WTC11 (cell line): ENCODE results near the gene SYTL2.

Experiments
- CREB1 ChIP-seq: sonication (generic); formaldehyde crosslinking; IDR thresholded peaks from 2 replicates; pipeline ENCODE4 v1.8.0; 2023; ENCODE audit warnings: mild to moderate bottlenecking, missing genetic modification reagents
- CTCF ChIP-seq: fragments of 200-600 bp; IDR thresholded peaks from 2 replicates; pipeline ENCODE4 v1.8.0; 2022; ENCODE audit warnings: antibody characterized with exemption
- E2F5 ChIP-seq: sonication (generic); formaldehyde crosslinking; IDR thresholded peaks from 2 replicates; pipeline ENCODE4 v1.8.1; 2022; ENCODE audit warnings: mild to moderate bottlenecking, moderate library complexity, missing genetic modification reagents
- IRF1 ChIP-seq: sonication (generic); formaldehyde crosslinking; IDR thresholded peaks from 2 replicates; pipeline ENCODE4 v1.8.0; 2023; ENCODE audit warnings: missing genetic modification reagents
- KAT7 ChIP-seq: sonication (generic); formaldehyde crosslinking; IDR thresholded peaks from 2 replicates; pipeline ENCODE4 v1.8.1; 2023; ENCODE audit warnings: missing genetic modification reagents, mild to moderate bottlenecking, borderline replicate concordance
- NR1H2 ChIP-seq: sonication (generic); formaldehyde crosslinking; IDR thresholded peaks from 2 replicates; pipeline ENCODE4 v1.9.0; 2021; ENCODE audit warnings: mild to moderate bottlenecking, moderate library complexity, missing genetic modification reagents
- PREB ChIP-seq: sonication (generic); formaldehyde crosslinking; IDR thresholded peaks from 2 replicates; pipeline ENCODE4 v1.8.1; 2022; ENCODE audit warnings: mild to moderate bottlenecking, missing genetic modification reagents, moderate library complexity, borderline replicate concordance
- RELA ChIP-seq: sonication (generic); formaldehyde crosslinking; IDR thresholded peaks from 2 replicates; pipeline ENCODE4 v1.8.1; 2022; ENCODE audit warnings: missing genetic modification reagents, mild to moderate bottlenecking, borderline replicate concordance
- ZNF263 ChIP-seq: sonication (generic); formaldehyde crosslinking; IDR thresholded peaks from 2 replicates; pipeline ENCODE4 v1.8.1; 2022; ENCODE audit warnings: low read depth, mild to moderate bottlenecking, moderate library complexity, missing genetic modification reagents
- ZNF425 ChIP-seq: fragments of 250-450 bp; sonication (Bioruptor Pico); conservative IDR thresholded peaks from 2 replicates; pipeline ENCODE4 v1.9.0; 2021; ENCODE audit warnings: mild to moderate bottlenecking

- no peak for TF ChIP-seq CTCF
- TF ChIP-seq NR1H2 (CRISPR knock-in tag) = no peak
- no peak for TF ChIP-seq KAT7 (CRISPR knock-in tag)
- TF ChIP-seq PREB (CRISPR knock-in tag) = no peak
- no peak for TF ChIP-seq RELA
- no peak for TF ChIP-seq CREB1 (CRISPR knock-in tag)
- TF ChIP-seq ZNF263 (CRISPR knock-in tag) = no peak
- no peak for TF ChIP-seq ZNF425 (CRISPR knock-in tag)
- TF ChIP-seq IRF1 (CRISPR knock-in tag) = no peak
- TF ChIP-seq E2F5 = no peak
Observed at GRCh38 chr11:85835263-85835662, 24.3 kb upstream of the SYTL2 start.
